ENCODE data around the gene C1RL. TPM values are rescaled to one million over a fixed set of nuclear protein-coding genes. Genes with fewer than 3 reads are reported as not detected.

C1RL gene
- total and polyA plus RNA-seq, 2 donors (not counting 1 experiment from before 2014, with no cell fraction given): 13.5 to 24.9 TPM

GRCh38 chr12:7075939-7076338 is 33.1 kb downstream of the C1RL start:
- H3K9me3 Mint-ChIP-seq (ENCODE audit: insufficient read depth): no peaks in the 10 kb centered on the region
- ChIA-PET POLR2A (no interaction called here), CTCF (interaction anchor here (1.1 to 1.5 kb wide), 2 partner anchors 11 to 37 kb away, joined by 3 read pairs; no protein-coding TSS in a partner anchor)
- Histone ChIP-seq H3K4me3 (ENCODE audit: control extremely low read depth in 1 of 5, extremely low read depth in 1 of 5, insufficient read depth in 1 of 5, low read depth in 2 of 5, low read length in 4 of 5) (no peak overlapping the region), H3K4me1 (ENCODE audit: control insufficient read depth in 2 of 2, insufficient read depth in 2 of 2, low read length in 2 of 2) (no peaks in the 10 kb centered on the region), H2AFZ (ENCODE audit: insufficient read depth, low read depth, low read length, poor library complexity, severe bottlenecking) (no peak overlapping the region), H3K27me3 (replicated peaks in 1 of 4; ENCODE audit: control extremely low read depth in 1 of 4, control insufficient read depth in 3 of 4, insufficient read depth in 4 of 4, low read length in 3 of 4) (no peaks in the 10 kb centered on the region), H3K27ac (ENCODE audit: low read length in 2 of 2) (no peak overlapping the region), H3K4me2 (replicated peaks; ENCODE audit: low read depth, low read length, poor library complexity, severe bottlenecking) (no peak overlapping the region), H4K20me1 (ENCODE audit: control insufficient read depth, insufficient read depth, low read length, poor library complexity, severe bottlenecking) (no peaks in the 10 kb centered on the region), H3K79me2 (ENCODE audit: control insufficient read depth, insufficient read depth, low read length) (no peaks in the 10 kb centered on the region), H3K36me3 (replicated peaks in 1 of 2; ENCODE audit: control extremely low read depth in 1 of 2, control insufficient read depth in 1 of 2, extremely low read depth in 1 of 2, insufficient read depth in 2 of 2, low read length in 1 of 2) (no peaks in the 10 kb centered on the region), H3K9ac (ENCODE audit: low read length) (no peak overlapping the region), H3K9me3 (ENCODE audit: control extremely low read depth in 1 of 3, control insufficient read depth in 2 of 3, insufficient read depth in 1 of 3, low read length in 2 of 3) (no peaks in the 10 kb centered on the region)
- no peak for DNase-seq
- no peaks in the 10 kb centered on the region for H3K4me1 Mint-ChIP-seq
- intact Hi-C loops (cut with micrococcal nuclease): no loop called here
- TF ChIP-seq CTCF (IDR thresholded peaks at IDR 0.05): no peak
- TF ChIP-seq EZH2 (IDR thresholded peaks at IDR 0.05; ENCODE audit: borderline replicate concordance, insufficient read depth, low read depth, low read length, poor library complexity, severe bottlenecking): no peak
- H3K27me3 Mint-ChIP-seq: peaks cover 30% of the 10 kb centered on the region
- WGBS (ENCODE audit: insufficient coverage): 100% methylated on average over 1 of the region's 3 CpGs
- ATAC-seq (ENCODE audit: low read depth): no peak
- H3K4me3 Mint-ChIP-seq: no peak overlapping the region
- H3K27ac Mint-ChIP-seq: no peak overlapping the region

GRCh38 chr12:7075518-7075917 is 33.5 kb downstream of the C1RL start:
- peaks cover 30% of the 10 kb centered on the region for H3K27me3 Mint-ChIP-seq
- no peaks in the 10 kb centered on the region for H3K4me1 ChIP-seq (ENCODE audit: control insufficient read depth in 2 of 2, insufficient read depth in 2 of 2, low read length in 2 of 2)
- 45% methylated on average over 3 of the region's 3 CpGs for WGBS (ENCODE audit: insufficient coverage)
- POLR2A ChIA-PET: no interaction called here
- H3K27me3 ChIP-seq (replicated peaks in 1 of 4; ENCODE audit: control extremely low read depth in 1 of 4, control insufficient read depth in 3 of 4, insufficient read depth in 4 of 4, low read length in 3 of 4): no peaks in the 10 kb centered on the region
- H3K9ac ChIP-seq (ENCODE audit: low read length): no peak overlapping the region
- H3K4me3 Mint-ChIP-seq: no peak overlapping the region
- no peak overlapping the region for H3K4me2 ChIP-seq (replicated peaks; ENCODE audit: low read depth, low read length, poor library complexity, severe bottlenecking)
- no peaks in the 10 kb centered on the region for H3K36me3 ChIP-seq (replicated peaks in 1 of 2; ENCODE audit: control extremely low read depth in 1 of 2, control insufficient read depth in 1 of 2, extremely low read depth in 1 of 2, insufficient read depth in 2 of 2, low read length in 1 of 2)
- TF ChIP-seq CTCF (IDR thresholded peaks at IDR 0.05): no peak
- TF ChIP-seq EZH2 (IDR thresholded peaks at IDR 0.05; ENCODE audit: borderline replicate concordance, insufficient read depth, low read depth, low read length, poor library complexity, severe bottlenecking): no peak
- no peak overlapping the region for H2AFZ ChIP-seq (ENCODE audit: insufficient read depth, low read depth, low read length, poor library complexity, severe bottlenecking)
- H3K79me2 ChIP-seq (ENCODE audit: control insufficient read depth, insufficient read depth, low read length): no peaks in the 10 kb centered on the region
- no peaks in the 10 kb centered on the region for H4K20me1 ChIP-seq (ENCODE audit: control insufficient read depth, insufficient read depth, low read length, poor library complexity, severe bottlenecking)
- H3K4me1 Mint-ChIP-seq: no peaks in the 10 kb centered on the region
- H3K27ac Mint-ChIP-seq: no peak overlapping the region
- CTCF ChIA-PET: no interaction called here
- ATAC-seq (ENCODE audit: low read depth) (no peak), DNase-seq (no peak)
- no peaks in the 10 kb centered on the region for H3K9me3 ChIP-seq (ENCODE audit: control extremely low read depth in 1 of 3, control insufficient read depth in 2 of 3, insufficient read depth in 1 of 3, low read length in 2 of 3)
- intact Hi-C loops (cut with micrococcal nuclease): no loop called here
- H3K27ac ChIP-seq (ENCODE audit: low read length in 2 of 2): no peak overlapping the region
- no peaks in the 10 kb centered on the region for H3K9me3 Mint-ChIP-seq (ENCODE audit: insufficient read depth)
- H3K4me3 ChIP-seq (ENCODE audit: control extremely low read depth in 1 of 5, extremely low read depth in 1 of 5, insufficient read depth in 1 of 5, low read depth in 2 of 5, low read length in 4 of 5): no peak overlapping the region

All from B cell (primary cell).